HG03139 (cell line): ENCODE results near the gene TCF20.

Experiments
- ATAC-seq: cut with Tn5 transposase; IDR thresholded peaks from one replicate; pipeline ENCODE4 v1.9.1; 2021; ENCODE audit not compliant: unreplicated experiment

The TCF20 gene

GRCh38 chr22:42282252-42282942 lies 11.9 kb upstream of the TCF20 start:
- ATAC-seq, result no peak

- no peak for ATAC-seq
These were observed 11.3 kb upstream of the TCF20 start for GRCh38 chr22:42281706-42282251.

DNA sequence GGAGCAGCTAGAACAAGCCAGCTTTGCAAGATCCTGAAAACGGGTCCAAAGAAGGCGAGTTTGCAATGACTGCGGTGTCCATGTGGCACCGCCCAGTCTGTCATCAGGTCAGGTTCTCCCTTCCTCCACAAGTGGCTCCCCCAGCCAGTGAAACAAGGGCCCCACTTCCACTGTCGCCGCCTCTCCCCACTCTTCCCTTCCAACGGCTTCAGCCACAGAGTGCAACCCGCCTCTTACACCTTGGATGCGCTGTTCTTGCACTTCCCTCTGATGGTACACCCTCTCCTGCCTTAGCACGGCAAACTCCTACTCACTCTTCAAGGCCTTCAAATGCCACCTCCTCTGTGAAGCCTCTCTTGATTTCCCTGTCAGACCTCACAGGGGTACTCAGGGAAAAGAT lies 10.8 kb upstream of the TCF20 start:
- ATAC-seq, result no peak

DNA sequence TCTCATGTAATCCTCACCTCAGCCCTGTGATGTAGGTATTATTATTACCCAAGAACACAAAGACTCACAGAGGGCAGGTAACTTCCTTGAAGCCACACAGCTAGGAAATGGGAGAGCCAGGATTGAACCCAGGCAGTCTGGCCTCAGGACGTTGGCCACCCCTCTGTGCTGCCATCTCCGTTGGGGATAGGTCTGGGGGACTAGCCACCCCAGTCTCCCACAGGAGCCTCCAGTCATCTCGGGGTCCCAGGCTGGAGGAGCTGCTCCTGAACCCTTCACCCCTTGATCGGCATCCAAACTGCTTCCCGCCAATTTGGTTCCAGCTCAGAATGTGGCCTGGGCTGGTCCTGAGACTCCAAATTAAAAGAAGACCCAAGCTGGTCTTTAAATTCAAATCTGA lies 10.4 kb upstream of the TCF20 start:
- no peak for ATAC-seq

DNA sequence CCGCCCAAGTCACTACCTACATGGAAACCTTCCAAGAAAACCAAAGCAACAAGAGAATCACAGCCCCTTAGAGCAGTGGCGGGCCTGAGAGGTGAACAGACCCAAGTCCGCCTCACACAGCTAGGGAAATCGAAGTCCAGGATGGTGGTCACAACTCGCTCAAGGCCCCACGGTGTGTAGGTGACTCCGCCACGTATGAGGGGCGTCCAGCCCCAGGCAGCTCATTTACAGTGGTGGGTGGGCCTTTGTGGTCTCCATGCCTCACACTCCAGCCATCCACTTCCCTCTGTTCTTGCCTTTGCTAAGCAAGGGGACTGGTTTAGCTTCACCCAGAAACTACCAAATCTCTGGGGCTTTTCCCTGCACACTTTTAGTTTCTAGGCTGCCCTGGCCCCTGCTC lies 9.7 kb upstream of the TCF20 start:
- no peak for ATAC-seq

DNA sequence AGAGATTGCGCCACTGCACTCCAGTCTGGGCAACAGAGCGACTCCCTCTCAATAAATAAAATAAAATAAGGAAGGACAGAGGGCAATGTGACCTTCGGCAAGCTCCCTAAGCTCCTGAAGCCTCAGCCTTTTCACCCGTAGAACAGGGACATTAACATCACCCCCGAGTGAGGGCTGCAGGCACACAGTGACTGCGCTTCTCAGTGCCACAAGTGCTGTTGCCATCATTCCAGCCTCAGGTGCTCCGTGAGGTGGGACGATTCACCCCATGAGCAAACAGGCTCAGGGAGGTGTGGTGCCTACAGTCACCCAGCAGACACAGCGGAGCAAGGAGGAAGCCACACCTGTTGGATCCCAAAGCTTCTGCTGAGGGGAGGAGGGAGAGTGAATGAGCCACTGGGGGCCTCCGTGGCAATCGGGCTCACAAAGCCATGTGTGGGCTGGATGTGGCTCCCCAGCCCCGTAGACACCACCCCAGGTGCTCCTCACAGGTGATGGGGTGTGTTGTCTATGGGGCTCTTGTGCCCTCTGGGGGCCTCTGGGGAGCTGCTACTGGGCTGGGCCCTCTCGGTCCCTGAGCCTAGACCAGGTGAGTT lies 9.1 kb upstream of the TCF20 start:
- ATAC-seq, result no peak

- ATAC-seq, result no peak
These were observed 7.7 kb upstream of the TCF20 start for GRCh38 chr22:42277988-42278776.

DNA sequence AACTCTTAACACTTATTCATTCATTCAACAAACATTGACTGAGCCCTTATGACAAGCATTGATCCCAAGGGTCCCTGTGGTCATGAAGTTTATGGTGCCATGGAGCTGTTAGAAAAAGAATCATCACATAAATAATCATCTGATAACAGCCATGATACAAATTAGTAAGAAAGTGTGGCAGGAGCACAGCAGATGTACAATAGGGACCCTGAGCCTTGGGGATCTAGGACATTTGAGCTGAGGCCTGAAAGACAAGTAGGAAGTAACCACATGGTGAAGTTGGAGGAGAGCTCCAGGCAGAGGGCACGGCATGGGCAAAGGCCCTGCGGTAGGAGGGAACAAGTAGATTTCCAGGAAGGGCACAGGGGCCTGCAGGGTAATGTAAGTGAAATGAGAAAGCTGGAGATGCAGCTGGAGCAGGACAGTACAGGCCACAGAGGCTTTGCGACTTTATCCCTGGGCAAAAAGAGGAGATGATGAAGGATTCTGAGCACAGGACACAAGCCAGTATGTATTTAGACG lies 6.8 kb upstream of the TCF20 start:
- ATAC-seq, result no peak

DNA sequence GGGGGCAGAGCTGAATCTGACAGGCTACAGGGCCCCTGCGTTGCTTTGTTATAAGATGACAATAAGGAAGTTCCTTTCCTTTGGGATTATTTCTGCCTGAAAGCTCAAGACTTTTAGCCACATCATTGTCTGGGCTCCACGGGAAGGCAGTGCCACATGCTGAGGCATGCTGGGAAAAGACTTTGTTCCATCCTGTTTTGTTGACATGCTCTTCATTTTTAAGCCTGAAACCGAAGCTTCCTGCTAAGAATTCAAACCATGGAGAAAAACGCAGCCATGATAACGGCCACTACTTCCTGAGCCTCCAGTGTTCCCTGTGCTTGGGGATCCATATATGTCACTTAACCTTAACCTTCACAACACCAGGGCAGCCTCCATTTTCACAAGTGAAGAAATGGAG lies 5.5 kb upstream of the TCF20 start:
- ATAC-seq, result no peak

GRCh38 chr22:42275176-42275575 lies 4.7 kb upstream of the TCF20 start:
- ATAC-seq, result no peak

- no peak for ATAC-seq
These were observed 3.5 kb upstream of the TCF20 start for GRCh38 chr22:42273855-42274451.

- no peak for ATAC-seq
These were observed 2.1 kb upstream of the TCF20 start for GRCh38 chr22:42272431-42272999.

DNA sequence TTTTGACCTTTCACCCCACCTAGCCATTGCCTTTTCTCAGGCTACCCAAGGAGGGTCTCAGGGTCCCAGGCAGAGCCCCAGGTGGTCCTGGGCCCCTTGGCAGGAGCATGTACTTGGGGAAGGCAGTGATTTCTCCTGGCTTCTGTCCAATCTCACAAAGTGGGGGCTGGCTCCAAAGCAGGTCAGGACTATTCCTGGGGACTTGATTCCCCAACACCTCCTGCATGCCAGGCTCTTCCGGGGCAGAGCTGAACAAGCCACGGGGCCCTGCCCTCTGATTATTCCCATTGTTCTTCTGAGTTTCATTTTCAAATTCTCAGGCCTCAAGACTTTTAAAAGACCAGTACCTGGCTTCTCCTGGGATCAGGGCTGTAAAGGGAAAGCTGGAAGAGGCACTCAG lies 1.5 kb upstream of the TCF20 start:
- ATAC-seq, result no peak

DNA sequence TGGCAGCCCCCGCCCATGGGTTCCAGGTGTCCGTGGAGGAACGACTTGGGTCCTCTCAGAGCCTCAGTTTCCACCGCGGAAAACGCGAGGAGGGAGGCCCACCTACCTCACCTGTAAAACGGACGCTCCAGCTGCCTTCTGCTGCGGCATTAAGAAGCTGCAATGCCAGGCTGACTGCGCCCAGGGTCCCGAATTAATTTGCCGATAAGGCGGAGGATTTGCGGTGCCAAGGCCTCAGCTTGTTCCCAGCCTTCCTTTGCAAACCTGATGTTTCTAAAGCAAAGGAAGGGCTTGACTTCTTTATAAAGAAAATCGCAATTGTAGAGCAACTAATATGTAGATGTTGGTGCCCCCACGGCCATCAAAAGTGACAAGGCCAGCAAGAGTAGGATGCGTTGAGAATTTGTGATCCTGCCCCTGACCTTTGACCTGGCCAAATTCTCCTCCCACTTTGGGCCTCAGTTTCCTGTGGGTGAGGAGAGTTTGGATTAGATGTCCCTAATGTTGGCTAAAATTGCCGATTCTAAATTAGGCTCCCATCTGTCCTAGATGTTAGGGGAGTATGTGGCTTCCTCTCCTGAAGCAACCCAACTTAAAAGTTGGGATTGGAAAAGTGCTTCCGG lies 849 bp upstream of the TCF20 start:
- ATAC-seq, result no peak

DNA sequence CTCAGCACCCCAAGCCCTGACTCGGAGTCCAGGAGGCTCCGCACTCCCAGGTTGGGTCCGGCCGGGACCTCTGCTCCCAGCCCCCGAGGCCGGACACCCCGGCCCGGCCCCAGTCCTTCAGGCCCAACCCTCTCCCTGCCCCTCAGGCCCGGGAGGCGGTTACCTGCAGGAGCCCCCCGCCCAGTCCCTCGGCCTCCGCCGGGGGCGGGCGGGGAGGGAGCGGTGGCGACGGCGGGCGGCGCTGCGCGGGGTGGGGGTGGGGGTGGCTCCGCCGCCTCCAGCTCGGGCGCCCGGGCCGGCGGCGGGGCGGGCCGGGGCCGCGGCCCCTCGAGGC lies 310 bp downstream of the TCF20 start:
- ATAC-seq, result peak; percentile 27

- ATAC-seq, result peak; percentile 39
These were observed 849 bp downstream of the TCF20 start for GRCh38 chr22:42269432-42270175.

DNA sequence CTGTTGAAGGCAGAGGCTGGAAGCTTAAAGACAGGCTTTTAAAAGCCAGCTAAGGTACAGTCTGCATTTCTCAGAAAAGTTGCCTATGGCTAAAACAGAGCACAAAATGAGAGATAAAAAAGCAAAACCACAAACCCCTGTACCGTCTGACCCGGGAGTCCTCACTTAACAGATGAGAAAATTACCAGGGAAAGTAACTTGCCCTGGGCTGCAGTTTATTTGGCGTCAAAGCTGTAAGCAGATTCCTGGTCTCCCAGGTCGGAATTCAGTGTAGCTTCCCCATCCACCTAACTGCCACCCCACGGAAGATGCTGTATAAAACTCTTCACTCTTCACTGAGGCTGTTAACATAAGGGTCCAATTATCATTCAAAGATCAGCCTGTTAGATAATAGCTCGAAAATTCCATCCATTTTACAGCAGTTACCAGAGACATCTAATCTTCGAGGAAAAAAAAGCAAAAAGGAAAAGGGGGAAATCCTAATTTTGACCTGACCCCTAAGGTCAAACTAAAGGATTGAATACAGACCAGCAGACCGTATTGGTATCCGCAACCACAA lies 1.5 kb downstream of the TCF20 start:
- ATAC-seq, result no peak

GRCh38 chr22:42265321-42265720 lies 5.1 kb downstream of the TCF20 start:
- no peak for ATAC-seq

DNA sequence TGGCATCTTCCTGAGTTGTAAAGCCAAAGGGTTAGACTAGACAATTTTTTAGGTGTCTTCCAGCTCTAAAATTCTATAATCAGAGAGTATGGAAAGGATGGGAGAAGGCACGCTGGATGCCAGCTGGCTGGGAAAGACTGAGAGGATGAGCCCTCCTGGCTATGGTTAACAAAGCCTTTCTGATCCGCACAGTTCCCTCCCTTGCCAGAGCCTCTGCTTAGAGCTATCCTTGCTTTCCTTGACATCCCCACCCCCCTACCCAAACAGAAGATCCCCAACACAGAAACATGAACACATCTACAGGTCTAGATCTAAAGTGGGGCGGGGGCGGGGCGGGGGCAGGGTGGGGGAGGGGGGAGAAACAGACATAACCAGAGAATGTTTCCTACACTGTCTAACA lies 6.5 kb downstream of the TCF20 start:
- no peak for ATAC-seq

DNA sequence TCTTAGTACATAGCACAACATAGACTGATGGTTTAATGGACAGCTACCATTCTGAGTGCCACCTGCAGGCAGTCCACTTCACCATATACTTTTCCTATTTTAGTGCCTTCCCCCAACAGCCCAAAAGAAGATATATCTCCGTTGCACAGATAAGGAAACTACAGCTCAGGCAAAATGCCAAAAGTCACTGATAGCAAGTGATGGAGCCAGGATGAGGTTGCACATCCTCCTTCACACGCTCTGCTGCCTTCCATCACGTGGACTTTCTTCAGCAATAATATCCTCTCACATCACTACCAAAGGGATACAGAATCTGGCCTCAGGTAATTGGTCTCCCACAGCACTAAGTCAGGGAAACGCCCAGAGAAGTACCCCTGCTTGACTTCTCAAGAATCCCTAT lies 7.5 kb downstream of the TCF20 start:
- no peak for ATAC-seq
